ENCODE data around the gene CARHSP1. TPM values are rescaled to one million over a fixed set of nuclear protein-coding genes. Genes with fewer than 3 reads are reported as not detected.
"Not testable (repeated sequence)": the region's sequence is repeated elsewhere in the genome, so short reads cannot be mapped to it uniquely, and the experiment has no call there.

The CARHSP1 gene
- total RNA-seq, 1 donor from 2014 or later = 222 TPM

DNA sequence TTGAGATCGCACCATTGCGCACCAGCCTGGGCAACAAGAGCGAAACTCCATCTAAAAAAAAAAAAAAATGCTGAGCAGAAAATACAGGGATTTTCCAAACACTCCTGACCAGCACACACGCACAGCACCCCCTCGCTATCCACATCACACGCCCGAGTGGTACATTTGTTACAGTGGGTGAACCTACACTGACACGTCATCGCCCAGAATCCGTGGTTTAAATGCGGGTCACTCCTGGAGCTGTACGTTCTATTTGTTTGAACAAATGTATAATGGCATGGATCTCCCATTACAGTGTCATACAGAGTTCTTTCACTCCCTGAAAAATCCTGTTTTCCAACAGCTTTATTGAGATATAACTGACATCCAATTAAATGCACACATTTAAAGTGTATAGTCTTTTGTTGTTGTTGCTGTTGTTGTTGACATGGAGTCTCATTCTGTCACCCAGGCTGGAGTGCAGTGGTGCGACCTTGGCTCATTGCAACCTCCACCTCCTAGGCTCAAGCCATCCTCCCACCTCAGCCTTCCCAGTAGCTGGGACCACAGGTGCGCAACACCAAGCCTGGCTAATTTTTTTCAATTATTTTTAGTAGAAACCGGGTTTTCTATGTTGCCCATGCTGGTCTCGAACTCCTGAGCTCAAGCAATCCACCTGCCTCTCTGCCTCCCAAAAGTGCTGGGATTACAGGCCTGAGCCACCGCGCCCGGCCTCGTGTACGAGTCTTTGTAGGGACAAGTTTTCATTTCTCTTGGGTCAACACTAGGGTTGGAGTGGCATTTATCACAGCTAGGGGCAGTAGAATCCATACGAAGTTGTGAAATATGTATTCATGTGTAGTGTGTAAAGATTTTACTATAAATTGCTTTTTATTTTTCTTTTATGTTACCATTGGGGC, 4.4 kb upstream of the CARHSP1 start:
- DNase-seq (ENCODE audit: low read depth in 2 of 2) = no peak

DNA sequence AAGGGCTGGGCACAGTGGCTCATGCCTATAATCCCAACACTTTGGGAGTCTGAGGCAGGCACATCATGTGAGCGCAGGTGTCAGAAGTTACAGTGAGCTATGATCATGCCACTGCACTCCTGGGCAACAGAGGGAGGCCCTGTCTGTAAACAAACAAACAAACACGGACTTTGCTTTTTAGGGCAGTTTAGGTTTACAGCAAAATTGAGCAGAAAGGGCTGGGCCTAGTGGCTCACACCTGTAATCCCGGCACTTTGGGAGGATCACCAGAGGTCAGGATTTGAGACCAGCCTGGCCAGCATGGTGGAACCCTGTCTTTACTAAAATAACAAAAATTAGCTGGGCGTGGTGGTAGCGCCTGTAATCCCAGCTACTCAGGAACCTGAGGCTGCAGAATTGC, 3.3 kb upstream of the CARHSP1 start:
- no peak for DNase-seq (ENCODE audit: low read depth in 2 of 2)

- DNase-seq (ENCODE audit: low read depth in 2 of 2) = not testable (repeated sequence)
These were observed 1.1 kb upstream of the CARHSP1 start for GRCh38 chr16:8869988-8870241.

DNA sequence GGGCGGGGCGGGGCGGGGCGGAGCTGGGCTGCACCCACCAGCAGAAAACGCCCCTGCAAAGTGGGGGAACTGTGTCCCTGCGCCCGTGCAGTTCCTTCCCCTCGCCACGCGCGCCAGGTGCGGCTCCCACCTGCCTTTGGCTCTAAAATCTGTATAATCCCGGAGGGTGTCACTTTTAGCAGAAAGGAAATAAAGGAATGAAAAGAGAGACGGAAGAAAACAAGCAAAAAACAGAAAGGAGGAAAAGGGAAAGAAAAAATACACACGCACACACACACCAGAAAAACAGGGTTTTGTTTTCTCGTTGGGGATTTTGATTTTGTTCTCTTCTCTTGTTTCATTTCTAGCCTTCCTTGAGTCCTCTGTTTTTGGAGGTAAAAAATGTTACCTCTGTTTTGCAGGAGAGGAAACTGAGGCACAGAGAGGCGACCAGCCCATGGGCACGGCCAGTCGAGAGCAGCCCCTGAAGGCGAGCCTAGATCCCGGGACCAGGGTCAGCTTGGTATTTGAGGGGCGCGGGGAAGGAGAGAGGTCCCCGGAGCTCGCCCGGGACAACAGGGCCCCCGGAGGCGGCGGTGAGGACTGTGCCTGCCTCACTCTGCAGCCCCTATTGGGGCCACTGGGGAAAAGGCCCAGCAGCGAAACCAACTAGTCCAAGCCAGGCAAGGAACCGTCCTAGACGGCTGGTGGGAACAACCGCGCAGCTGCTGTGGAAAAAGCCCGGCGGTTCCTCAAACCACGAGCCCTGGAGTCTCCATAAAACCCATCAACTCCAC, 594 bp upstream of the CARHSP1 start:
- DNase-seq (ENCODE audit: low read depth in 2 of 2) = no peak

DNA sequence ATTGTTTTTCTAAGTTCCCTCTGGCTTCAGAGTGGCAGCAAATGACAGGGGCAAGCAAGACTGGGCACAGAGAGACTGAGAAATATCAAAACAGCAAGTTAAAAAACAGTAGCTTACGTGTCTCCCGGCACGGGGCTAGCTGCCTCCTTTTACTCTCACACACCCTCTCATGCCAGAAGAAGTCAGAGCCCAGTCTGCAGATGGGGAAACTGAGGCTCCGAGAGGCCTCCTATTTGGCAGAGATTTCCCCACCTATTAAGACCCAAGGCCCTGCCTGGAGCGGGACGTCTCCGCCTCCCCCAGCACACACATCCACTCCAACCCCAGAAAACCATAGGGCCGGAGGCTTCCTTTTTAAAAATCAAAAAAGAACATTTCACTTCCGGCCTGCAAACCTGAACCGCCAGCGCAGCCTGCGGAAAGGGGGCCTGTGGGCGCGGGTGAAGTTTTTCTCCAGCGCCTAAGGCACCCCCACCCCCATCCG, 832 bp downstream of the CARHSP1 start:
- DNase-seq (ENCODE audit: low read depth in 2 of 2) = peak; percentile 31 to 36

GRCh38 chr16:8867216-8867931, 1.4 kb downstream of the CARHSP1 start:
- peak; percentile 34 to 51 for DNase-seq (ENCODE audit: low read depth in 2 of 2)

- DNase-seq (ENCODE audit: low read depth in 2 of 2) = no peak
These were observed 2.0 kb downstream of the CARHSP1 start for GRCh38 chr16:8866884-8867215.

GRCh38 chr16:8866118-8866883, 2.5 kb downstream of the CARHSP1 start:
- no peak for DNase-seq (ENCODE audit: low read depth in 2 of 2)

GRCh38 chr16:8865145-8865882, 3.5 kb downstream of the CARHSP1 start:
- DNase-seq (ENCODE audit: low read depth in 2 of 2) = no peak

DNA sequence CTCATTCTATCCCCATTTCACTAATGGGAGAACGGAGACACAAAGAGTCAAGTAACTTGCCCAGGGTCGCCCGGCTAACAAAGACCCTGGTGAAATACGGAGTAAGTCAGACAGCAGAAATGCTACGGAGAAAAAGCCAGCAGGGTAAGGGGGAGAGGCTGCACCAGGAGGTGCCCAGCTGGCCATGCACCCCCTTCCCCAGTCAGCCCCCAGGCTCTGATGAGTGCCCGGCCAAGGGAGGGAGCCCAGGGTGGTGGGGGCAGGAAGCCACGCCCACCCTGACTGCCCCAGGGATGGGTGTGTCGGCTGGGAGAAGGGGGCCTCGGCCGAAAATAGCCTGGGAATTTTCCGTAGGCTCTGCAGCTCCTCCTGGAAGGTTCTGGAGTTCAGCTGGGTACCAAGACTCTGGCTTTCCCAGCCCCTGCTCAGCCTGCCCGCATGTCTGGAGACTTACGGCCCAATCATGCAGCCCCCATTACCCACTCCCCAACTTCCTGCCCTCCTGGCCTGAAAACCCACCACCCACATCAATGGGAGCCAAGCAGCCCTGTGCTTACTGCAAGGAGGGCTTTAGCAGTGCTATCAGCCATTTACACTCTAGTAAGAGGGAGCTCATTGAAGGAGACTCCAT, 4.2 kb downstream of the CARHSP1 start:
- no peak for DNase-seq (ENCODE audit: low read depth in 2 of 2)

DNA sequence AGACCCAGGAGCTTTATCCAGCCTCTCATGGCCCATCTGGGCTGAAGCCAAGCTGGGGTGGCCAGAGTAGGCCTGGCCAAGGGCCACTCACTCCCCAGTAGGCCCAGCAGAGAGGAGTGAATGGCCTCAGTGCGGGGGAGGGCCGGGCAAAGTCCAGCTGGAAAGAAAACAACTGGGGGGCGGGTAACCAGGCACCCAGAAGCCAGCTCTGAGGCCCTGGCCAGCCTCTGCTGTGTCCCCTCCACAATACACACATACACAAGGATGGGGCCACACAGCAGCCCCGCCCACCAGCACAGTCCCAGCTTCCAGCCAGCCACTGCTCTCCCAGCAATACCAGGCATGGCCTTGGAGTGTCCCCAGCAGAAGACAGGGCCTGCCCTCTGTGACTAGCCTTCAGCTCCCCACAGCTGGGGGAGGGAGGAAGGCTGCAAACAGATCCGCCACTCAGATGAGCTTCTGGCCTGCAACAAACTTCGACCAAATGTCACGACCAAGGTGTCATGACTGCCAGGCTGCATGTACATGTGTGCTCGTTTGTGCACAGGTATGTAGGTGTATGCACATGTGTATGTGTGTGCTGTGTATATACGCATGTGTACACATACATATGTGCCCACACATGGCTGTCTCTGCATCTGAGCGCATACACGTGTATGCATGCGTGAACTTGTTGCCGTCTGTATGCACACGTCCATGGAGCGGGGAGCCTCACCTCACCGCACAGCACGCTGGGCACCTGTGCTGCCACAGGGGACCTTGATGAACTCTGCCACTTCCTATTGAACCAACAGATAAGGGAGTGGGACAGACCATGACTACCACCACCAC, 5.0 kb downstream of the CARHSP1 start:
- no peak for DNase-seq (ENCODE audit: low read depth in 2 of 2)

DNA sequence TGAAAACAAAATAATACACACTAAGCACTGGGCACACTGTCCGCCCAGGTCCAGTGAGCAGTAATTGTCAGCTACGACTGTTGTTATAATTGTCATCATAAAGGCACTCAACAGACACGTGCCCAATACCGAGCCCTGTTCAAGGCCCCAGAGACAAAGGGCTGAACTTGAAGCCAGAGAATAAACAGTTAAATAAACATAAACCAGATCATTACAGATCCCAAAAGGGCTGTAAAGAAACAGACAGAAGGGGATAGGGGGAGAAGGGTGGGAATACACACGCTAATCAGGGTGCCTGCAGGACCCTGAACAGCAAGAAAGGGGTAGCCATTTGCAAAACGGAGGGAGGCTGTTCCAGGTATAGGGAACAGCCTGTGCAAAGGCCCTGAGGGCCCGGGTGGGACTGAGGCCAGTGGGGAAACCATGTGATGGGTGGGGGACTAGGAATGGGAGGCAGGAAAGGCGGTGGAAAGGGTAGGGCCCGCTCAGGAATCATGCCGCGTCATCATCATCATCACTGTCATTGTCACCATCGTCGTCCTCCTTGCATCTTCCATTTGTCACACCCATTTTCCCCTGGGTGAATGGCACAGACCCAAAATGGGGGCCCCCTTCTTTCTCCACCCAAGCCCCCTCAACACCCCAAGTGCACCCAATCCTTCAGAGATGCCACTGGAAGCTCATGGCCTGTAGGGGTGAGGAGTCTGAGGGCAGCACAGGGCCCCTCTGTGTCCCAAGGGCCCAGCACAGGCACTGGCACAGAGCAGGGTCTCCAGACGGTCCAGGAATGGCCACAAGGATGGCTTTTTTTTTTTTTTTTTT, 6.3 kb downstream of the CARHSP1 start:
- DNase-seq (ENCODE audit: low read depth in 2 of 2) = no peak

DNA sequence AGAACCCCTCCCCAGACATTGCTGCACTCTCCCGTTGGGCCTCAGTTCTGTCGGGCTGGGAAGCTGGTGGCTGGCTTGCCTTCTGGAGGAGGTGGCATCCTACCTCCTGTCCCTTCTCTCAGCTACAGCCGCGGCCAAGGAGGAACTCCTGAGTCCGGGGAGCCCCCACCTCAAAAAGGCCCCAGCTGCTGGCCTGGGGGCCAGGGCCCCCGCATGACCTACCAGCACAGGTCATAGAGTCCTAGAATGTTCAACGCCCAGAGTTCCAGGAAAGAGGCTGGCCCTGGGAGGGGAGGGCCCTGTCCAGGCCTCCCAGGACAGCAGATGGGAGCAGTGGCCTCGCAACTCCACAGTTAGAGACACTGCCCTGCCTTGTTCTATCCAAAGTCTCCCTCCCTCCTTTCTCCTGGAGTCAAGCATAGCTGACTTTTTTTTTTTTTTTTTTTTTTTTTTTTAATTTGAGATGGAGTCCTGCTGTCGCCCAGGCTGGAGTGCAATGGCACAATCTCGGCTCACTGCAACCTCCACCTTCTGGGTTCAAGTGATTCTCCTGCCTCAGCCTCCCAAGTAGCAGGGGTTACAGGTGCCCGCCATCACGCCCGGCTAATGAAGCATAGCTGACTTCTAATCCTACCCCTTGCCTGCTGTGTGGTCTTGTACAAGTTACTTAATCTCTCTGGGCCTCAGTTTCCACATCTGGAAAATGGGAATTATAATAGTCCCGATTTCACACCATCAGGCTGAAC, 7.1 kb downstream of the CARHSP1 start:
- DNase-seq (ENCODE audit: low read depth in 2 of 2) = no peak

- DNase-seq (ENCODE audit: low read depth in 2 of 2) = peak; percentile 59 to 90
These were observed 8.6 kb downstream of the CARHSP1 start for GRCh38 chr16:8859913-8860881.

DNA sequence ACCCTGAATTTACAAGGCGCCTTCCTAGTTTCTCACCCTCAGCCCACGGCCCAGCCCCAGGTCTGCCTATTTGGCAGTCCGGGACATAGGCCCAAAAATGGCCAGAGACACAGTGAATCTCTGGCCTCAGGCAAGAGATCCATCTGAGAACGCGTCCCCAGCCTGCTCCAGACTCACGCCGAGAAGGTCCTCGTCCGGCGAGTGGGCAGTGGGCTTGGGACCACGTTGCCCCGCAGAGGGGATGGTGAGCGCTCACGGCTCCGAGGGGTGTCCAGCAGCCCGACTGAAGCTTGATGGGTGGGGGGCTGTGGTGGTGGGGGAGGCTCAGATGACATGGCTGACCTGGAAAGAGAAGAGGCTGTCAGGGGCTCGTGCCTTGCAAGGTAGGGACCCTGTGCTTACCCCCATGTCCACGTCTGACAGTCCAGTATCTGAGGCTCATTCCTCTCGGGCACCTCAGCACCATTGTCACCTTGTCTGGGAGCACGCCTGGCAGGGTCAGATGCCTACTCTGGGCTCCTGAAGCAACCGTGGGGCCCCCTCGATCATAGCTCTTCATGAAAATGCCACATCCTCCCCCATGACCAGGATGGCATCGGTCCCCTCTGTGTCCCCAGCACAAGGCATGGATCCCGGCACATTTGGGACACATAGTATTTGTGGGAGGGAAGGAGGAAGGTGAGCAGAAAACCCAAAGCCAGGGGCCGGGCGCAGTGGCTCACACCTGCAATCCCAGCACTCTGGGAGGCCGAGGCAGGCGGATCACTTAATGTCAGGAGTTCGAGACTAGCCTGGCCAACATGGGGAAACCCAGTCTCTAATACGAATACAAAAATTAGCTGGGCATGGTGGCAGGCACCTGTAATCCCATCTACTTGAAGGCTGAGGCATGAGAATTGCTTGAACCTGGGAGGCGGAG, 9.6 kb downstream of the CARHSP1 start:
- DNase-seq (ENCODE audit: low read depth in 2 of 2) = no peak

GRCh38 chr16:8855972-8856371, 12.8 kb downstream of the CARHSP1 start:
- DNase-seq (ENCODE audit: low read depth in 2 of 2) = no peak

Measured in lung microvascular endothelial cell (primary cell).